Stimulated activated CD4-positive, alpha-beta T cell treated with anti-CD3 and anti-CD28 coated beads, TNF-alpha, amount 100 ng/mL, for 1 hour (primary cell): Measurements from ENCODE around the gene GPC6.

Experiments used
- DNase-seq, 3 donors: peaks; one replicate each; pipeline ENCODE4 v3.0.0-alpha.2; 2020; ENCODE audit warnings: low read depth in 3 of 3, low spot score in 1 of 3

GPC6 gene

DNA sequence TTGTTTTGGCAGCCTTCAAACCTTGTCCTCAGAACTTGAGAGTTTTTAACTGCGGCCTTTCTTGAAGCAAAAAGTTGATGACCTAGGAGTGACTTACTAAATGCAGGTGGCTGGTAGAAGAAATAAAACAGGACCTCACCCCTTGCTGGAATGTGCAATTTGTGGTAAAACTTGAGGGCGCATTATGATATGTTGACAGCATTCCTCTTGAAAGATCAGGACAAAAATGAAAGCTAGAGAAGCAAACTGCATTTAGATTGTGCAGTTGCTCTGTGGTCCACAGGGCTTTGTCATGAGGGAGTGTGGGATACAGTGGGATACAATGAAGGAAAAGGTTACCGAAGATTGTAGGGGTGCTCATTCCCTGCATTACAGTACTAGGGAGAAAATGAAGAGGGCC is 504.2 kb downstream of the GPC6 start:
- no peak for DNase-seq

DNA sequence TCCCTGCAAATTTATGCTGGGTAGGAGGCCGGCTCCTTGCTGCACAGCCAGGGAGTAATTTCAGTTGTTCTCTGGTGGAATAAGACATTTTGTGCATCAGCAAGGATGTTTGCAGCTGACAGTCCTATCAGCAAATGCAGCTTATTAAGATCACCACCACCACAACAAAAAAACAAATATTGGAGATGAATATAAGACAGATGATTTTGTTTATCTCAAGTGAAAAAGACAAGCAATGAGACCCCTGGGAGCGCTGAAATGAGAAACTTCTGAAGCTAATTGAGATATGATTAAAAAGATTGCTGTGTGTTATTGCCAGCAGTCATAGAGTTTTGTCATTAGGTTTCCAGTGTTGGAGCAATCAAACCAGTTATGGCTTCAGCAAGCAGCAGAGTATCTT is 505.6 kb downstream of the GPC6 start:
- no peak for DNase-seq

DNA sequence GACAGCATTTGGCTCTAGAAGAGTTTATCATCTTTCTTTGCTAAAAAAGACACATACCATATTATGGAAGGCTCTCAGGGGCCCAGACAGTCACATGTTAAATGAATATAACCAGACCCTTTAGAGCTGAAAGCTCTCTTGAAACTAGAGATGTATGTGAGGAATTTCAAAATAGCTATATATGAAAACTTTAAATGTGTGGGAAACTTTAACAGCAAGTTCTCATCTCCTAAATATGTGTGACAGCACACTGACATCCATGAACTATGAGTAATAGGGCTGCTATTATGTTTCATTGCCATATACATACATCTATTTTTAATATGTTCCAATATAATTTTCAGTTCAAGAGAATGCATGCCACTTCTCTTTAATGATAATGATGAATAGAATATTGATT is 509.5 kb downstream of the GPC6 start:
- DNase-seq, result no peak

DNA sequence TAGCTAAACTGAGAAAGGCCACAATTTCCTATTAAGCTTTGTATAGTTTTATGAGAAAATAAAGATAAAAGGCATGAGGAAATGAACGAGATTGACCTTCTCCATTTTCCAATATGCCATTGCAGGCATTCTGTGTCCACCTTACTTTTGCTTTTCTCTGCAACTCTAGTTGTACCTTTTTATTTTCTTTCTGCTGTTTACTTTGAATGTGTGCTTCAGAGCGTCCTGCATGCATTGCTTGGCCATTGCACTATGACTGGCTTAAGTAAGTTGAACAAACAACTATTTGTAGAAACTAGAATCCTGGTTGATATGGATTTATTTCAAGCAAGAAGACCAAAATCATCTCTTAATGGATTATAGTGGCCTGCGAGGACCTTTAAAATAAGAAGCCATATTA is 510.3 kb downstream of the GPC6 start:
- DNase-seq, result no peak

DNA sequence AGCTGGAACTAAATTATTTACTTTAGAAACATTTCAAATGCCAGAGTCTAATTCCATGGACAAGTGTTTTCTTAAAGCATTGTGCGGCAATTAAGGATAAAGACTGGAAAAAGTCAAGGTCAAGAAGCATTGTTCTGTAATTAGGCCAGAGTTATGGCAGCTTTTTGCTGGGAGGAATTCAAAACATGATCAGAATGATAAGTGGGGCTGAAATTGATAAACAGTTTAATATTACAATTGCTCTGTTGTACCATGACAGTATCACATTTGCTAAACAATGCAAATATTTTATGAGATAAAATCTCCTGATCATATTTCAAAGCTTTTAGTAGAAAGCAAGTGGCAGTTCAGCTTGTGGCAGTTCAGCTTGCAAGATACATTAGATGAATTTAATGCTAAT is 513.7 kb downstream of the GPC6 start:
- no peak for DNase-seq

DNA sequence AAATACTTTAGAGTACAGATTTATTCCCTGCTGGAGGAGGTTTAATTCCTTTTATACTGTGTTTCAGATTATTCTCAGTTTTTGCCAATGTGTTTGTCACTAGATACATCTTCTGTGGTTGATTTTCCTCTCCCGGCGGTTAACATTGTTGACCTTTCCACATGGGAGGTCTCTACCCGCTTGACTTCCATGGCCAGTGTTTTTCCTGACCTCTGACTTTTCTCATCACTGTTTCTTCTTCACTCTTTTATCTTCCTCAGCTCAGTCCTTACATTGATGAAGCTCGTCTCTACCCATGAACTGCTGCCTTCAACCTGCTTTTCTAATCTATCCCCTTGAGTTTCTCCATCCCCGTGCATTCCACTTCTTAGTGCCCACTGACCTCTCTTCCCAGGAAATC is 517.4 kb downstream of the GPC6 start:
- DNase-seq, result no peak

DNA sequence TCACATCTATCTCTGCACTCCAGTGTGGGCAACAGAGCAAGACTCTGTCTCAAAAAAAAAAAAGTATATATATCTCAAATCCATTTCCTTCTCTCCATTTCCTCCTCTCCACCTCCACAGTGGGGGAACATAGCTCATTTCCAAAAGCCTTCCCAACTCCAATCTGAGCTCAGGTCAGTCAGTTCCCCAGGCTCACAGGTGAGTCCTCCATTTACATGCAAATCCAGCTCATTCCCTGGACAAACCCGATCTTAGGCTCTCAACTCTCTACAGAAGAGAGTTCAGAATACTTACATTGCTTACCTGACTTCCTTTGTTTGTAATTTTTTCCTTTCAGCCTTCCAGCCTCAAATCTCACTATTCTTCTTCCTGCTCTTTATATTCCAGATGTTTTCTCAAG is 518.3 kb downstream of the GPC6 start:
- no peak for DNase-seq

DNA sequence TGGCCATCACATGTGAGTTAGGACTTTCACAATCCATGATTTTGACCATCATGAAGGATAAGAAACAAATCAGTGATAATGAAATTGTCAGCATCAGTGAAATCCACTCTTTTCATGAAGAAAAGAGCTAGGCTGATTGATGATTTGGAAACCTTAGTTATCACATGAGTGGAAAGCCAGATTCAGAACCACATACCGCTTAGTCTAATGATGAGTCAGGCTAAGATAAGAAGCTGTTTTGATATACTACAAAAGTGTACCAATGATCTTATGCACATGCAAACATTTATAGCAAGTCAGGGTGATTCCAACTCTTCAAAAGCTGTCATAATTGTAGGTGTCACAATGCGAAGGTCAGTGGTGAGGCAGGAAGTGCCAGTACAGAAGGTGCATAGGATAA is 519.3 kb downstream of the GPC6 start:
- no peak for DNase-seq

DNA sequence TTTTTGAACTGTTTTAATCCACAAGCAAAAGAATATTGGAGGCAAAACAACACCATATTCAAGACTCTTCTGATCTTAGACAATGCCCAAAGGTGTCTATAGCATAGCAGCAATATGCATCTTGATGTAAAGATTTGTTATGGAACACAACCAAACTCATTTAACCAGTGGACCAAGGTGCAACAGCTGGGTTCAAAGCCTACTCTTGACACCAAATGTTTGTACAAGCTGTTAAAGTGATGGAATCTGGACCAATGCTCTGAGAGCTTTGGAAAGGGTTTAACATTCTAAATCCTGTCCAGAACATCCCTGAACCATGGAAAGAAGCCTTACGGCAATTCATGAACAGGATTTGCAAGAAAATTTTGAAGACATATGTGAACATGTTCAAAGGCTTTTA is 520.0 kb downstream of the GPC6 start:
- DNase-seq, result no peak

DNA sequence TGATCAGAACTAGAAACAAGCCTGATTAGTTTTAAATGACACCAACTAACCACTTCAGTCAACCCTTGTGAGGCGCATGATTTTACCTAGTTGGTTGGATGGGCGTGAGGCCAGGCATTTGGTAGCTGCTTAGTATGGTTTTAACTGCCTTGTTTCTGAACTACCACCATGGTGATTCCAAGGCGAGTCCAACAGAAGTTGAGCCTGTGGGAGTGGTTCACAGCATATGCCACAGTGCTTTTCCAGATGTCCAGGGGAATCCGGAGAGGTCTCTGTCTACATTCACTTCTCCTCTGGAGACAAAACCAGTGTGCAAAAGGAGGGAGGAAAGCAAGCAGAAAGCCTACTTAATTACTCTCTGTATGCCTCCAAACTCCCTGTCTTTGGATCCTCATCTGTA is 524.1 kb downstream of the GPC6 start:
- no peak for DNase-seq

DNA sequence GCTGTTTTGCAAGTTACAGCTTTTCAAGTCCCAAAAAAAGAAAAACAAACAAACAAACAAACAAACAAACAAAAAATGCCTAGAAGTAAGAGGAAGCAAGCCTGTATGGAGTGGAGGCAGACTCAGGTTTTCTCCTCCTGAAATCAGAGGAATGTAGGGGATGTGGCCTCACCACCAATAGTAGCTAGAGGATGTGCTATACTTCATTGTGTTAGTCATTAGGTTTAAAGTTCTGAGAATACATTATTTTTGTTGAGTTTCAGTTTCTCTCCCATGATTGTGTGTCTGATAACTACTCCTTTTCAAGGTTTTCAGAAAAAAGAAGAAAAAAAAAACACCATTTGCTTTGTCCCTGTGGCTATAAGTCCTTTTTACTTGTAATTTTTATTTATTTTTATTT is 524.5 kb downstream of the GPC6 start:
- DNase-seq, result no peak

DNA sequence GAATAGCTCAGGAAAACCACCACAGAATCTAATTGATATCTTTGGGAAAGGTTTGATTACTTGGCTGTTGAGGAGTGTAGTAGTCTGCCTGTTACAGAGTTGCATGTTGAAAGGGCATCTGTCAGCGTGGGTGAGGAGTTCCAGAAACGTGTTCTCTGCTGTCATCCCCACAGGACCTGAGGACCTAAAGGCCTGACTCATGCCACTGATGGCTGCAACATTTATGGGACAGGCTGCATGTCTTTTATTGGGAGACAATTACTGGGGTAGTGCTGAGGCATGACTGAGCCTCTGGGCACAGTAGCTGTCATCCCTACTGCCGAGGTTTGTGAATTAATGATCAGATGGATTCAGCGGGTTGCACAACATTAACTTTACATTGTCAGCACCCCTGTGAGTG is 525.9 kb downstream of the GPC6 start:
- DNase-seq, result no peak

DNA sequence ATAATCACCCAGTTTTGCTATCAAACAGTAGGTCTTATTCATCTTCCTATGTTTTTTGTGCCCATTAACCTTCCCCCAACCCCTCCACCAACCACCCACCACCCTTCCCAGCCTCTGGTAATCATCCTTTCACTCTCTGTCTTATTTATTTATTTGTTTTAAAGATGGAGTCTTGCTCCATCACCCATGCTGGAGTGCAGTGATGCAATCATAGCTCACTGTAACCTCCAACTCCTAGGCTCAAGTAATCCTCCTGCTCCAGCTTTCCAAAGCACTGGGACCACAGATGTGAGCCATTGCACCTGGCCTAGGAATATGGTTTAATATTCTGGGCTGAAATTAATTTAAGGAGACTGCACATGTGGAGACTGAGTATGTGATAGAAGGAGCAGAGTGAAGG is 527.0 kb downstream of the GPC6 start:
- no peak for DNase-seq

DNA sequence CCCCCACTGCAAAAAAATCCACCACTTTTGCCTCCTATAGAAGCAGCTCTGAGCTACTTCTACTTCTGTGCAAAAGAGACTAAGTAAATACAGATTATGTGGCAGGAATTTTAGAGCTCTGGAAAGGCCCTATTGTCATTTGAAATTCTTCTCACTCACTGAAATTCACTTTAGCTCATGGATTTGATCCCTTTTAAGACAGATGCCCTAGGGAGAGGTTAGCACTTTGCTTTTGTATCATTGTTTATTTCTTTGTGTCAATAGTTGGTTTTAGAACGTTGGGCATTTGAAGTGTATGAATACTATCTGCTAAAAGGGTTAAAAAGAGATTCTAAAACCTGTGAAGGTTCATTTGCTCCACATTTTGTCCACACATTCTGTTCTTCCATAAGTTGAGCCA is 528.7 kb downstream of the GPC6 start:
- no peak for DNase-seq

DNA sequence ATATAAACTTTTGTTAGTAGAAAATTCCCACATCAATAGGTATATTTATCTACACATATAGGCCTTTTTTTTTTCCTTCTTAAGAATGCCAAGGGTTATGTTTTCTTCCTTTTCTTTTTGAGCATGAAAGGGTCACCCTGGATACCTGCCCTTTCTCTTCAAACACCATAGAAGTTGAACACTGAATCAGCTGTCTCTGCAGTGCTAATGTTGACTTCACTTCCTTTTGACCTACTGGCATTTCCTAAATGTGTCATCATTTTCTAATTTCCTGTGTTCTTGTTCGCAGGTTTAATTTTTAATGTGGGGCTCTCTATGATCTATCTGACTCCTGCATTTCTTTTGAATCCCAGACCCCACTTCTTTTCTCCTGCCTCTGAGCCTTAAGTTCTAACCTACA is 532.0 kb downstream of the GPC6 start:
- DNase-seq, result no peak

DNA sequence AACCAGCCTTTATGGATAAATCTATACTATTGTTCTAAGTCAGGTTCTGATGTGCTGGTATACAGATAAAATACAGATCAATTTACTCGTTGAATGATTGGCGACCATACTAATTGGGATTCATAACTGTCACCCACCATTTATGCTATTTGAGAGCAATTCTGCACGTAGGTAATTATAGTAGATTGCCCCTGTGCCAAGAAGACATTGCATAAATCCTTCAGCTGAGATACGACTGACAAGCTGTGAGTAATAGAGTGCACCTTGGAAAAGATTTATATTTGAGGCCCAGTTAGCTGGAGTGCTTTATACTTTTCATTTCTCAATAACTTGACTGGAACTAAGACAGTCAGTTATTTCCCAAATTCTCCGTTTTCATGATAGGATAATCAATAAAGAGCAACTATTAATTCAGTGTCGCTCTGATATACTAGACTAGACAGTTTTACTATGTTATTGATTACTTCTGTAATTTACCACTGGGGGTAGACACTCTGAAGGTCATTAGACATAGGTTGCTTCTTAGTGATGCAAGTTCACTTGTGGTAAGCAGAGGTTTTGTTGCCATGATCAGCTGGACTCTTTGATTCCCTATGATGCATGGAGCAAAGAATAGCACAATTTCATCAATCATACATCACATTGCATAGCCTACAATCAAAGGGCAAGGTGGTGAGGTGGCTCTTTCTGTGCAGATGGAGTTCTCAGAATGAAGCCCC is 536.3 kb downstream of the GPC6 start:
- DNase-seq, result no peak

DNA sequence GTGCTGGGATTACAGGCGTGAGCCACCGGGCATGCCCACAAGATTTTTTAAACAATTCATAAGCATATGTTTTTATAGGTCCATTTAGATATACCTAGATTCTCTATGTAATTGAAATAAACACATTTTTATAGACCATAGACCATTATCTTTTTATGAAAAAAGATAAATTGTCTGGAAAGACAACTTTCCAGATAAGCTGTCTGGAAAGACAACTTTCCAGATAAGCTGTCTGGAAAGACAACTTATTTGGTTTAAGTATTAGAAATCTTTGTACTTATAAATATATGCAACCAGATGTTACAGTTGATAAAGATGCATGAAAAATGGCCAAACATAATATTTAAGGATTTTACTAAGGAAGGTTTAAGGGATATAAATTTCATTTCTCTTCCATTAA is 538.5 kb downstream of the GPC6 start:
- DNase-seq, result no peak

DNA sequence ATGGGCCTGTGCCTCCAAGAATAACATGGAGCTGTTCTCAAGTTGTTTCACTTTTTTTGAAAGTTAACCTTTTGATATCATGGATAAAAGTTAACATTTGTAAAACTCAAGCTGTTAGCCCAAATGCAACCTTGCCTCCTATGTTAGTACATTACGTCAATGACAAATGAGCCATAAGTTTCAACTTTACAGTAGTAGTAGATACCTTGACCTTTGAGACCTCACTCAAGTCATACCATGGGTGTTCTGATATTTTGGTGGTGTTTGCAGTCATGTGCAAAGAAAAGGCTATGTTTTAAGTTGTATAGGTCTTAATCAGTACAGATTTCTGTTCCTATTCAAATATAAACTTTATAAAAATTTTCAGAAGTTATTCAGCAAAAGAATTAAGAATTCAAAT is 539.2 kb downstream of the GPC6 start:
- DNase-seq, result no peak

DNA sequence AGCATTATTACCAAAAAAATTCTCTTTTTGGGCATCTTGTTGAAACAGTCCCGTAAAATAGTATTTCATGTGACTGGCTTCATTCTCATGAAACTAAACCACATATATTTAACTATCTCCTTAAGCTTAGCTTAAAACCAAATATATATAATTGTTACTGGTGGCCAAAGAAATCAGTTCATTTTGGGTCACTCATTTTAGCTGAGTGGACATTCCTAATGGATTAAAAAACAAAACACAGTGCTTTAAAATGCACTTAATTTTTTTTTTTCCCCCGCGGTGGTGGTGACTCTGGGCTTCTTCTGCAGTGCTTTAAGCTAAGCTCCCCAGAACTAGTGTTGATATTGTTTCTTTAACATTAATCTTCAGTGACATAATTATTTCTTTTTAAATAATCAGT is 540.1 kb downstream of the GPC6 start:
- no peak for DNase-seq

DNA sequence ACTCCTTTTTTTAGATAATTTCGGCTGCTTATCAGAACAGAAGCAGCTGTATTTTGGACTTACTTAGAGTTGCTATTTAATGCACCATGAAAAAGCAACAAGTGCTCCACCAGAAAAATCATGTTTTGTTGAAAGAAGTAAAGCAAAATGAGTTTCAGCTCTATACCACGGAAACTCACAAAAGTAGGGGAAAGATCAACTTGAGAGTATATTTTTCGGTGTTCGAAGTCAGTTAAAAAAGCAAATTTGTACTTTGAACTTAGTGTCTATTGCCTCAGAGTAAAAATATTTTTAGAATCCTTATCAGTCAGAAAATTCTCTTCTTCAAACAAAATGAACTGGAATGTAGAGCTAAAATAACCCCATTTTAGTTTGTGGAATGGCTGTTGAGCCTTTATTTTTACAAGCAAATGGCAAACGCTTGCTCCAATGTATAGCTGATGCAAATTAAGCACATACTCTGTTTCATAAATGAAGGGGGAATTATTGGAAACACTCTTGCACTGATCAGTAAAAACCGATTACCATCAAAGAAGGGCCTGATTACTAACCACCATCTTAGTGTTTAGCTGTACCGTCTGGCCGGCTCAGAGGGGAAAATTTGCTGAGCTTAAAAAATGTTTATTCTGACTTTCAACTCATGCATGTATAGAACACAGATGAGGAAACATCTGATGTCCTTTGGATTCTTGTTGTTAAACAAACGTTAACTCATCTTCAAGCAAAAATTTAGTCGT is 540.7 kb downstream of the GPC6 start:
- DNase-seq, result no peak

DNA sequence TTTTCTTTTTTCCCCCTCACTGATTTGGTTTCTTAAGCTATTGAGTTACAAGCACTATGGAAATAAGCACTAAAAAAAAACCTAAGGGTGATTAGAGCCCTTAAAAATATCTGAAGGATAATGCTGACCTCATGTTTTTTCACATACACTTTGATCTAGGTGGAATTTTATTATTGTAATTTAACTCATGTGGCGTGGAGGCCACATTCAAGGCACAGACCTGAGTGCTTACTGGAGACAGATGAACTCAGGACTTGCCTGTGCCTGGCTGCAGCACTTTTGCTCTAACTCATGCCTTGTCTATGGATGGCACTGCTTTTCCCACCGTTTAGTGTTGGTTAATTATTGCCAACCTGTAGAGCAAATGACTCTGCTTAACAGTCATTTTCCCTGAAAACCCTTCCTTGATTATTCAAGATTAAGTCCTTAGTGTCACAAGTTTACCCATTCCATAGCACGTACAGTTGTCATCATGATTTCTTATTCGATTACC is 541.4 kb downstream of the GPC6 start:
- DNase-seq, result no peak

DNA sequence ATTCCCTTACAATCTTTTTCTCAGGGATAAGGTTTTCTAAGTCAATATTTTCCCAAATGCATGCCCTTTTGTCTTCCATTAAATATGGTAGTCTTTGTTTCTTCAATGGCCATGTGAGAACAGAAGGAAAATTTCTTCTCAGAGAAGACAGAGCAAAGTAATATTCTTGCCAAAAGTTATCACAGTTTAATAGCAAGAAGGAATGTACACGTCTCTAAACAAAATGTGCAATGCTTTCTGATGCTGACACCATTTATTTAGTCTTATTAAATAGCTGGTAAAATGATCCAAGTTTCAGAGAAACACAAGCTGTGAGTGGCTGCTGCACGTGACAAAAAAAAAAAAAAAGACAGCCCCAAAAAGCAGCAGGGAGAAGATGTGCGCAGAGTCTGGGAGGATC is 542.5 kb downstream of the GPC6 start:
- no peak for DNase-seq

DNA sequence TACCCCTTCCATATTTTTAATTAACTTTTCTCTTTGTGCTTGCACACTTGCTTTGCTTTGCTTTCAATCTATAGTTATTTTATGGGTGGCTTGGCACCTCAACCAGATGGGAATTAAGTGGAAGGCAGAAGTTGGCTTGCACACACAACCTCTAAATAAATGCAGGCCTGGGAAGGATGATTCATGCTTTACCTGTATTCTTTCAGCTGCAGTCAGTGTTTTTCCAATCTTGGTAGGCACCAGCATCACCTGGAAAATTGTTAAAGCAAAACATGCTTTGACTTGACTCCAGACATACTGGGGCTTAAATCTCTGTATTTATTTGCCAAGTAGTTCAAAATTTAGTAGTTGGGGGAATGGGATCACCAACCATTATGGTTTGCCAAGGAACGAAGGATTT is 543.0 kb downstream of the GPC6 start:
- no peak for DNase-seq
